Measurements from ENCODE around the gene CFAP73.
"Not testable (repeated sequence)": the region's sequence is repeated elsewhere in the genome, so short reads cannot be mapped to it uniquely, and the experiment has no call there.

Gene CFAP73

DNA sequence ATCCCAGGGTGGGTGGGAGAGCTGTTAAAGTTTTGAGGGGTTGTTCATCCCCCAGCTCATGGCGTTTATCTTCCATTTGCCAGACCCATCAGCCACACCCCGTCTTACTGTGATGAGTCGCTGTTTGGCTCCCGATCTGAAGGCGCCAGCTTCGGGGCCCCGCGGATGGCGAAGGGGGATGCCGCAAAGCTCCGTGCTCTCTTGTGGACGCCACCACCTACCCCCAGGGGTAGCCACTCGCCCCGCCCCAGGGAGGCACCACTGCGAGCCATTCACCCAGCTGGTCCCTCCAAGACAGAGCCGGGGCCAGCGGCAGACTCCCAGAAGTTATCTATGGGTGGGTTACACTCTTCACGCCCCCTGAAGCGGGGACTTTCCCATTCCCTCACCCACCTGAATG is 41.7 kb downstream of the CFAP73 start:
- DNase-seq (ENCODE audit: low read depth) = no peak

DNA sequence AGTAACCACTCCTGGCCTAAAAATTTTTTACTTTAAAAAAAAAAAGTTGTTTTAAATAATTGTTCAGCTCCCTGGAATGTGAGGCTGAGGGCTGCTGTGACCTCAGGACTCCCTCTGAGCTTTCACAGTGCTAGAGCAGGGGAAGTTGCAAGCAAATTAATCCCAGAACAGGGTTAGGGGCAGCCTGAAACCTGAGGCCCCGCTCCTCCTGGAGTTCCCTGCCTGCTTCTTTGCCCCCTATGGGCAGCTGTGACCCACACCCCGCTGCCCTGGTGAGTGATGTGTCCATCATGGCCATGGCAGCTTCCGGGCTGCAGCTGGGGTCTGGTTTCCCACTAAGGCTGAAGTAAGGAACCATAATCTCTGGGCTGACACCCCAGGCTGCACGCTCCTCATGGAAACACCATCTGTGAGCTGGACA is 45.5 kb downstream of the CFAP73 start:
- DNase-seq (ENCODE audit: low read depth) = peak; percentile 74

DNA sequence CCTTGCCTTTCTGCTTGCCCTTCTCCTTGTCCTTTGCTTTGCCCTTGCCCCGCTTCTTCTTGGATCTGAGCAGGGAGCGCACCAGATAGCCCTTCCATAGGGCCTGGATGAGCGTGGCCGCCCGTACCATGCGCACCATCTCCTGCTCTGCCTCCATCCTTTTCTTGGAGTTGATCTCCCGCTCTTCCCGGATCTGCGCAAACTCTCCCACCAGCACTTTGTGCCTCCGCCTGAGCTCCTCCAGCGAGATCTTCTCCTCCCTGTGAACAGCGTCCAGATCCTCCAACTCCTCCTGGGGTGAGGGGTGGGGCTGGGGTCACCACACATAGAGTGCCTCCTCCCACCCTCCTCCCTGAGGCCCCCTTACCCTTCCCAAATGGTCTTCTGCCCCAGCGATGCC is 46.1 kb downstream of the CFAP73 start:
- DNase-seq (ENCODE audit: low read depth) = no peak

DNA sequence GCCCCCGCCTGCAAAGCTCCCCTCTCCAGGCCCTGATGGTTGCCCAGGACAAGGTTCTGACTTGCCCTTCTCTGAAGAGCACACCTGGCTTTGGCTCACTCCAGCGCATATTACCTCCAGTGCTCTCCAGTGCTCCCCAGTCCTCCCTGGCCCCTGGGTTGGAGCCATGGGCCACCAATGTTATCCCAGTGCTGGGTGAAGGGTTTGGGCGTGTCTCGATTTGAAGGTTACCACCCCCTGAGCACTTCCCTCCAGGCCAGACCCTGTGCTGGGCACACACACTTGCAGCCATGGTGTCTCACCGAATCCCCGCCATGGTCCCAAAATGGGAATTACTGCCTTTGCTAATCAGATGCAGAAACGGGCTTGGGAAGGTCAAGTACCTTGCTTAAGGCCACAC is 47.1 kb downstream of the CFAP73 start:
- DNase-seq (ENCODE audit: low read depth) = no peak

DNA sequence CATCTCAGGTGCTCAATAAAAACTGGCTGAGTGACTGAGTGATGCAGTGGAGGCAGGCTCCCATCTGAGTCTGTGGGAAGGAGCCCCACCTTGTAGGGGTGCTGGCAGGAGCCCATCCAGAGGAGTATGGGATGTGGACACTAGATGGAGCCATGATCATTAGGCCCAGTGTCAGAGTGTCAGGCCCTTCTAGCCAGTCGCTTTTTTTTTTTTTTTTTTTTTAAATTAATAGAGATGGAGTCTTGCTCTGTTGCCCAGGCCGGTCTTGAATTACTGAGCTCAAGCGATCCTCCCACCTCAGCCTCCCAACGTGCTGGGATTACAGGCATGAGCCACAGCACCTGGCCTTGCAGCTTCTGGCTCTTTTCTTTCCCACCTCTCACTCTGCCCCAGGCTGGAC is 47.5 kb downstream of the CFAP73 start:
- peak; percentile 87 for DNase-seq (ENCODE audit: low read depth)

DNA sequence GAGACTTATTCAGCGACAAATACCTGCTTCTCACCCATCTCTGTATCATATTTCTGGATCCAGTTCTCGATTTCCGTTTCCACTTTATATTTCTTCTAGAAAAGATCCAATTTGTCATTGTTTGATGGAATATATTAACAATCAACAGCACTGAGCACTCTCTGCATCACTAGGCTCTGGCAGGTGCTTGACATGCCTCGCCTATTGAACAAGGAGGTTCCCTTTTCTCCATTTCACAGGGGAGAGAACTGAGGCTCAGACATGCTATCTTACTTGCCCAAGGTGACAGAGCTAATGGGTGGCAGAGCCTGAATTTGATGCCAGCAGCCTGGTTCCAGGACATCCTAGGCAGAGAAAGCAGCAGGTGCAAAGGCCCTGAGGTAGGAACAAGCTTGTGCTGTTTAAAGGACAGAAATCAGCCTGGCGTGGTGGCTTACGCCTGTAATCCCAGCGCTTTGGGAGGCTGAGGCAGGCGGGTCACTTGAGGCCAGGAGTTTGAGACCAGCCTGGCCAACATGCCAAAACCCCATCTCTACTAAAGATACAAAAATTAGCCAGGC is 48.1 kb downstream of the CFAP73 start:
- DNase-seq (ENCODE audit: low read depth) = no peak

DNA sequence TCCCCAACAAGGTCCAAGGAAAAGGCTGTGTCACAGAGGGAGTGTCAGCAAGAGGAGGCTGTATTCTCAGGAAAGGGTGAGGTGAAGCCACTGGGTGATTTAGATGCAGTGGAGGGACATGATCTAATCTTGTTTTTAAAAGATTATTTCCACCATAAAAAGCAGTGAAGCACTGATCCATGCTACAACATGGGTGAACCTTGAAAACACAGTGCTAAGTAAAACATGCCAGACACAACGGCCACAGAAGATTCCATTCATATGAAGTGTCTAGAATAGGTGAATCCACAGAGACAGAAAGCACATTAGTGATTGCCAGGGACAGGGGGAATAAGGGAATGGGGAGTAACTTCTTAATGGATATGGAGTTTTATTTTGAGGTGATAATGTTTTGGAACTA is 48.8 kb downstream of the CFAP73 start:
- peak; percentile 41 for DNase-seq (ENCODE audit: low read depth)

DNA sequence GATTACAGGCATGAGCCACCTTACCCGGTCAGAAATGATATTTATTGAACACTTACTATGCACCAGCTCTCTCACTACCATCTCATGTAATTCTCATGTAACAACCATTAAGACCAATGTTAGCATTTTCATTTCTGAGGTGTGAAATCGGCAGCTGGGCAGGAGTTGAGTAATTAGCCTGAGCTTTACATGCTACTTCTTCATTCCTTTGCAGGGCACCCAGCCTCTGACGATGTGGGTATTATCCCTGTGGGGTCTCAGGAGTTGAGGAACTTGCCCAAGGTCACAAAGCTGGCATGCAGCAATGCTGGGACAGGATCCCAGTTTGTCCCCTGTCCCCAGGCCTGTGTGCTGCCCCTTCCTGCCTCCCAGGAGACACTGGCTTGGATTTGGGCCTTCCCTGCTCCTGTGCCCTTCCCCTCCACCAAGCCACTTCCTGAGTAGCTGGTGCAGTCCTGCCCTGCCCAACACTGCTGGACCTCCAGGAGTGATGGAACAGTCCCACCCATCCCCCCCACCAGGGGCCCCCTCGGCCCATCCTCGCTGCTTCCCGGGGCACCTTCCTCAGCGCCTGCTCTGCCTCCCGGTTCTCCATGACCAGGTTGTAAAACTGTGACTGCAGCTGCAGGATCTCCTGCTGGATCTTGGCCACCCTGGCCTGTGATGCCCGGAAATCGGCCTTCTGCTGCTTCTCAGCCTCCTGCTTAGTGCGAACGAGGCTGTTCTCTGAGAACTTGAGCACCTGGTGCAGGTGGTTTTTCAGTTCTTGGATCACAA is 50.7 kb downstream of the CFAP73 start:
- DNase-seq (ENCODE audit: low read depth) = no peak

DNA sequence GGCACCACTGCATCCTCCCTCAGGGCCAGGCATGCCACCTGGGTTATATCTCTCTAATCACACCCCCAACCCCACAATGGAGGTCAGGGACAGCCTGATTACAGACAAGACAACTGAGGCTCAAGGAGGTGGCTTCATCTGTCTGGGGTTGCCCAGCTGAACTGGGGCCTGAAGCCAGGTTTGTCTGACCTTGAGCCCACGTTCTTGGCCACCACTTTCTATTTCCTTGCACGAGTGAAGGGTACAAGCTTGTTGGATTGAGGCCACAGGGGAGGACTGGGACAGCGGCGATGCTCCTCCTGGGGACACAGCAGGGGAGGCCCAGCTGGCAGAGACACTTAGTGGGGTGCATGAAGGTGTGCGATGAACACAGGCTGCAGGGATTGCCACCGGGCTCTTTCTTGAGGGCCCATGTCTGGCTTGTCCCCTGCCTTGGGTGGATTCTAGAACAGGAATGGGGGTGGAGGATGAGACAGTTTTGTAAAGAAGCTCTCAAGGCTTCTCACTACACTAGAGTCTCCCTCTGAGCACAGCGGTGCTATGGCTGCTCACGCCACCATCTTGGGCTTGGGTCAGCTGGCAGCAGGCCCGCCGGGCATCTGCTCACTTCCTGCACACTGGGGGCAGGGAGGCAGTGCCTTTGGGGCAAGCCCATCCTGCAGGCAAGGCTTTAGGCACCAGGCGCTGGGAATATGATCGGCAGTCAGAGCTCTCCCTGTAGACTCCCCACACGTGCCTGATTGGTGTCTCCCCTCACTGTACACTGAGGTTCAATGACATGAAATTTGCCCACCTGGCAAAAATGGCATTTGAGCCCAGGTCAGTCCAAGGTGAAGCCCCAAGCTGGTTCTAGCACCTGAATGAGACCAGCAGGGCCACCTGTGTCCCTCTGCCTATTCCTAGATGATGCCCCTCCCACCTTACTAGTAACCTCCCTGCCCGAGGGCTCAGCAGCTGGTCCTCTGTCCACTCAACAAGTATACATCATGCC is 52.0 kb downstream of the CFAP73 start:
- DNase-seq (ENCODE audit: low read depth) = no peak

DNA sequence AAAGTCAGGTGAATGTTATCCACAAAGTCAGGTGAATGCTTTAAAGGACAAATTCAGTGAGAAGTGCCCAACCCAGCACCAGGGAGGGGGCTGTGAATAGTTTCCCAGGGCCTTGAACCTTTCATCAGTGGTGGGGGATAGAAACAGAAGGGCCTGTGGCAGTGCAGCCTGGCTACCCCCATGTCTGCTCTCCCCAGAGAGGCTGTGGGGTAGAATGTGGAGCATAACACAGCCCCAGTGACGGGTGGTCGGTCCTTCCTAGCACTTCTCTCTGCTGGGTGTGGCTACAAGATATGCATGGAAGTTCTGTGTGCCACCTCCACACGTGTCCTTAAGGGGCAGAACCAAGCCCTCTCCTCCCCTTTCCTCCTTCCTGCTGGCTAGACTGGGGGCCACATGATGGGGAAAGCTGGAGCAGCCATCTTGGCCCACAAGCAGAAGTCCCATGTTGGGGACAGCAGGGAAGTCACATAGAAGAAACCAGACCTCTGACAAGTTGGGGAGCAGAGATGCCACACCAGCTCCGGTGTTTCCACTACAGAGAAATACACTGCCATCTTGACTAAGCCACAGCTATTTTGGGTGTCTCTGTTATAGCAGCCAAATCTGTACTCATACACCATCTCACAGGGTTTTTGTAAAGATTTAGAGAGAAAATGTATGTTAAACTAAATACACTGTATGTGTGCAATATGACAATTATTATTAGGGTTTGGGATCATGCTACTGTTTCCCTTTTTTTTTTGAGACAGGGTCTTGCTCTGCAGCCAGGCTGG is 53.0 kb downstream of the CFAP73 start:
- no peak for DNase-seq (ENCODE audit: low read depth)

DNA sequence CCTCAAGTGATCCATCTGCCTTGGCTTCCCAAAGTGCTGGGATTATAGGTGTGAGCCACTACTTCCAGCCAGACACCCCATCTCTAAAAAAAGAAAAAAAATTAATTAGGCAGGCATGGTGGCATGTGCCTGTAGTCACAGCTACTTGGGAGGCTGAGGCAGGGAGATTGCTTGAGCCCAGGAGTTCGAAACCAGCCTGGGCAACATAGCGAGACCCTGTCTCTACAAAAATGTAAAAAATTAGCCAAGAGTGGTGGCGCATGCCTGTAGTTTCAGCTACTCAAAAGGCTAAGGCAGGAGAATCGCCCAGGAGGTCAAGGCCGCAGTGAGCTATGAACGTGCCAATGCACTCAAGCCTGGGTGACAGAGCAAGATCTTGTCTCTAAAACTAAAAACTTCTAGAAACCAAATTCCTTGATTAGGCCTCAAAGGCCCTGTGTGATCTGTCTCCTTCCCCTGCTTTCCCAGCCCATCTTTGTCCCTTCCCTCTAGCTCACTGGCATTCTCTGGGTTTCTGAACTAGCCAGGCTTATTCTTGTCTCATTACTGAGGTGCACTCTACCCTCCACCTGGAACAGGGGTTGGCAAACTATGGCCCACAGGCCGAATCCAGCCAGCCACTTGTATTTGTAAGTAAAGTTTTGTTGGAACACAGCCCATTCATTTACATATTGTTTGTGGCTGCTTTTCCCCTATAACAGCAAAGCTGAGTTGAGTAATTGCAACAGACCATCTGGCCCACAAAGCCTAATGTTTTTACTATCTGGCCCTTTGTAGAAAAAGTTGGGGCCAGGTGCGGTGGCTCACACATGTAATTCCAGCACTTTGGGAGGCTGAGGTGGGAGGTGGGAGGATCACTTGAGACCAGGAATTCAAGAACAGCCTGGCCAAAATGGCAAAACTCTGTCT is 54.6 kb downstream of the CFAP73 start:
- DNase-seq (ENCODE audit: low read depth) = no peak

DNA sequence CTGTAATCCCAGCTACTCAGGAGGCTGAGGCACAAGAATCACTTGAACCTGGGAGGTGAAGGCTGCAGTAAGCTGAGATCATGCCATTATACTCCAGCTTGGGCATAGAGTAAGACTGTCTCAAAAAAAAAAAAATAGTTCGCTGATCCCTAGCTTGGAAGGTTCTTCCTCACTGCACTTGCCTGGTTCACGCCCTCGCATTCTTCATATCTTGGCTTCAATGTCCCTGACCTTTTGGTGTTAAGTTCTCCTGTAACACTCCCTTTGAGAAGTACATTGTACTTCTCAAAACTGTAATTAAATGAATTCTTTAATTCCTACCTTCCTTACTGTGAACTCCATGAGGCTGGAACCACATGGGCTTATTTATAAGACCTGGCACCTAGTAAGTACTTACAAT is 55.3 kb downstream of the CFAP73 start:
- DNase-seq (ENCODE audit: low read depth) = no peak

DNA sequence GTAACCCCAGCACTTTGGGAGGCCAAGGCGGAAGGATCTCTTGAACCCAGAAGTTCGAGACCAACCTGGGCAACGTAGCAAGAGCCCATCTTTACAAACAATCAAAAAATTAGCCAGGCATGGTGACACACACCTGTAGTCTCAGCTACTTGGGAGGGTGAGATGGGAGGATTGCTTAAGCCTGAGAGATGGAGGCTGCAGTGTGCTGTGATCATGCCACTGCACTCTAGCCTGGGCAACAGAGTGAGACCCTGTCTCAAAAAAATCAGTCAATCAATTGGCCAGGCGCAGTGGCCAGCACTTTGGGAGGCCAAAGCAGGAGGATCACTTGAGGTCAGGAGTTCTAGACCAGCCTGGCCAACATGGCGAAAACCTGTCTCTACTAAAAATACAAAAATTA is 57.3 kb downstream of the CFAP73 start:
- DNase-seq (ENCODE audit: low read depth) = not testable (repeated sequence)

DNA sequence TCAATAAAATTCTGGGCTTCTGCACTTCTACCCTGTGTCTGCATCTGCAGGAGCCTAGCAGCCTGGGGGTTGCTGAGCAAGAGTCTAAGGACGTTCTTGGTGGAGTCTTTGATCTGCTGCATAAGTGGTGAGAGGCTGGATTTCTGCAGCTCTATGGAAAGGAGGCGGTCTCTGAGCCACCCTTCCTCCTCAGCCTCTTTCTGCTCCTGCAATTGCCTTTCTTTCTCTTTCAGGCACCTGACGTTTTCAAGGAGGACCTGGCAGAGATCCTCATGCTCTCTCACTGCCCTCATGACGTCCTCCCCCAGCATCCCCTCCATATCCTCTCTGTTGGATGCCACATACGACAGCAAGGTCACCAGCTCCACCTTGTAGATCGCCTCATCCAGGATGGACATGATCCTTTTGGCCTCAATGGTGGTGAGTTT is 58.1 kb downstream of the CFAP73 start:
- DNase-seq (ENCODE audit: low read depth) = no peak

DNA sequence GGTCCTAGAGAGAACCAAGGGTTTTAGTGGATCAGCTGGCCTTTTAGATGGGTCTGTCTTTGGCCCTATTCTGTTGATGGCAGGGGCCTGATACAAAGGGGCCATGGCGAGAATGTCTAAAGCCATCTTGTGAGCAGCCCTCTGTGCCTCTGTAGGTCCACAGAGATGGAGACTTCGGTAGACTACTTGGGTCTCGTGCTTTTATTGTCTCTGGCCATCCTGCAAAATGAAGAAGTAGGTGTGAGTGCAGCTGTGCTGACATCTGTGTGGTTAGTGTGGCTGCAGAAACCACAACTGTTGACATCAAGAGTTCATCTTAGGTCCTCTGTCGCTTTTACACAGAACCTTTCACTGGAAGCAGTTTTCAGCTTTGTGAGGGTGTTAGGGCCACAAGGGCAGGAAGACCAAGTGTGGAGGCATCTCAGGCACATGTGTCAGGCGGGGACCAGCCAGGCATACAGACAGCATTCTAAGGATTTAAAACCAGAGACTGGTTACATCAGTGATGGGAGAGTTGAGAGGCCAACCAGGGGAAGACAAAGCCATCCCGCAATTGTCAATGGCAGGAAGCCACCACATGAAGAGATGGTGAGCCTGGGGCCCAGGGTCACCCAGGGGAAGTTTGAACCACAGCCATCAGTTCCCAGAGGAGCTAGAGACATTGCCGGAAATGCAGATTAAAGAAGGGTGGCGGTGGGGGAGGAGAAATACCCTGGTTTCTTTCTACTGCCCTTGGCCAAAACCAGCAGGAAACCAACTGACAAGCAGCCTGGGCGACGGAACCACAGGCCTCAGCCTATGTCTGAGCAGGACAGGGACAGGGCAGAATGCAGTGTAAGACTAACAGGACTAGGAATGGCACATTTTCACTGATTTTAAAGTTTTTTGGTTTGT is 58.8 kb downstream of the CFAP73 start:
- DNase-seq (ENCODE audit: low read depth) = no peak
